IPS-NIHi11 (cell line): ENCODE data around the gene RNF166.

Experiments used
- DNase-seq: peaks from one replicate; pipeline ENCODE4 v3.0.0; 2012; ENCODE audit warnings: mixed read lengths, low spot score

Gene RNF166

DNA sequence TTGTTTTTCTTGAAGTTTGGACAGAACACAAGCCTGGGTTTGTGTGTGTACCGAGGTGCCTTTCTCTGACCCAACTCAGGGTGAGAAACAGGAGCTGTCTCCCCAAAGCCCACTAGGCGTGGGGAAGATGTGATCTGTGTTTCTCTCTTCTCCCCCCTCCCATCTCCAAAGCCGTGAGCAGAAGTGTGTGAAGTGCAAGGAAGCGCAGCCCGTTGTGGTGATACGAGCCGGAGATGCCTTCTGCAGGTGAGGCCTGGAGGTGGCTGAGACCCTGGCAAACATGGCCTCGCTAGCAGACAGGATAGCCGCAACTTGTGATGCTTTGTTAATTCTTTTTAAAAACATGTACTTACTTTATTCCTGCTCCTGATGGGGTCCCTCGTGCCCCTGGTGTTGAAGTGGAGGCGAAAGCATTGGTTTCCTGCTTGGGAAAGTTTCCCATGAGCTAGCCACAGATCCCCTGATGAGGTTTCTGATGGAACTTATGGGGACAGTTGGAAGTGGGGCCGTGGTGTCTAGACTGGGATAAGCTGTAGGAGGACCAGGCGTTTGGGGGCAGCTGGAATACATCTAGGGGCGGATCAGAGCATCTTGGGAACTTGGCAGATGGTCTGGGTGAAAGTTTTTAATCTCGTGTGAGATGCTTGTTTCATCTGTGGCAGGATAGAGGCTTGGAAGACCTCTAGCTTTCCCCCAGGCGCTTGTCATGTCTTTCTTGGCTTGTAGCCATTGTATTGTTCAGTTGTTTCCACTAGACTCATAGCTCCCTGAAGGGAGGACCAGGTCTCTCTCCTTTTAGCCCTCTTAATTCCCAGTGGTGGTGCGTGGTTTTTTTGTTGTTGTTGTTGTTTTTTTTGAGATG, 988 bp upstream of the RNF166 start:
- no peak for DNase-seq

- peak; percentile 75 for DNase-seq
These were observed 393 bp downstream of the RNF166 start for GRCh38 chr16:88705801-88706228.

GRCh38 chr16:88705076-88705684, 1.0 kb downstream of the RNF166 start:
- DNase-seq: no peak

DNA sequence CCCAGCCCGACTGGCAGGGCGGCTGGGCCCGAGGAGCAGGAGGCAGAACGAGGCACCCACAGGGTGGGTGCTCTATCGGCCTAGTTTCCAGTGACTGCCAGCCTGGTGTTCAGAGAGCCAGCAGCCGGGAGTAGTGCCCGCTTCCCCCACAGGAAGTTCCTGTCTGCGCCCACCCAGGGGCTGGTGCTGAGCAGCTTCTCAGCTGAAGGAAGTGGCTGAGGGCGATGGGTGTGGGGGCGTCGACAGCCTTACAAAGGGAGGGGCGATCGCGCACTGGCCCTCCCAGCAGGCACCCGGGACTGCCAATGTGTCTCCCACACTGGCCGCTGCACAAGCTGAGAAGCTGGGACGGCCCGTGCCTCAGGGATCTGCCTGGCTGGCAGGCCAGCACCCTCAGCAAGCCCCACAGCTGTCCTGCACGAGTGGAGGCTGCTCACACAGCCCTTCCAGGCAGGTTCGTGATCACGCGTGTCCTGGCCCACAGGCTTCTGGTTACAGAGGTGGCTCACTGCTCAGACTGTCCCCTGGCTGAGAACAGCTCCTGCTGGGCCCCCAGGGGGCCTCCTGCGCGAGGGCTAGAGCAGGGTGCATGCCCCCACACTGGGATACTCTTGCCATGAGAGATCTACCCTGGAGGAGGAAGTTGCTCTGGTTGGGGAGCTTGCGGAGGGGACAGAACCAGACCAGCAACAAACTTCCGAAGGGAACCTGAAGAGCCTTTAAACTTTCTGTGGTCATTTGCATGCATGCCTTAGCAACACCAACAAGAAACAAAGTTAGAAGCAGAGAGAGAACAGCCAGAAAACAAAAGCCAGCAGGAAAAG, 2.5 kb downstream of the RNF166 start:
- DNase-seq: no peak

DNA sequence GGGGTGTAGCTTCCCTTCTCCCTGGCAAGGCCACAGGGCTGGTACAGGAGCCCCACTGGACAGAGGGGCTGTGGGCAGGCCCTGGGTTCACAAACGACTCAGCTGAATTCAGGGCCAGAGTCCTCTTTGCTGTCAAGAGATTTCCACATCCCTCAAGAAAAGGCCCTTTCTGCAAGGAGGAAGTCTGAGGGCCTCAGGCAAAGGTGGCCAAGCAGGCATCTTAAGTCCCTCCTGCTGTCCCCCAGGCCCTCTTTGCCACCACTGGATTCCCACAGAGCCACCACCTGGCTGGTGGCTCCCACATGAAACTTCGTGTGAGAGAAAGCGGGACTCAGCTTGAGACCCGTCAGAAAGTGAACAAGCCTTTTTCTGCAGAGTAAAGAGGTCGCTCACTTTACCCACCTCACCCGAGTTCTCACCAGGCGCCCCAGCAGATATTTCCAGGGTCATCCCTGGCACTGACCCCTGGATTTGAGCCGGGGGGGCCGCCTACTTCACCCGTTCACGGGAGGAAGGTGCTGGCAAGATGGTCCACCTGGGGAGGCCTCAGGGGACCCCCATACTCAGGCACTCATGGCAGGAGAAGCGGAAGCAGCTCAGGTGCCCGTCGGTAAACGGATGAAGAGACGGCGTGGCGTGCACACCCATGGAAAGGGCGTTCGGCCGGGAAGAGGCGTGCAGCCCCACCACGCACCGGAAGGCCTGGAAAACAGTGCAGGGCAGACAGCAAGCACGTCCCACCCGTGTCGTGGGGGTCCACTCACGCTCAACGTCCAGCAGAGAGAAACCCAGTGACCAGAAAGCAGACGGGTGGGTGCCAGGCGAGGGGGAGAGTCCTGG, 3.6 kb downstream of the RNF166 start:
- no peak for DNase-seq

DNA sequence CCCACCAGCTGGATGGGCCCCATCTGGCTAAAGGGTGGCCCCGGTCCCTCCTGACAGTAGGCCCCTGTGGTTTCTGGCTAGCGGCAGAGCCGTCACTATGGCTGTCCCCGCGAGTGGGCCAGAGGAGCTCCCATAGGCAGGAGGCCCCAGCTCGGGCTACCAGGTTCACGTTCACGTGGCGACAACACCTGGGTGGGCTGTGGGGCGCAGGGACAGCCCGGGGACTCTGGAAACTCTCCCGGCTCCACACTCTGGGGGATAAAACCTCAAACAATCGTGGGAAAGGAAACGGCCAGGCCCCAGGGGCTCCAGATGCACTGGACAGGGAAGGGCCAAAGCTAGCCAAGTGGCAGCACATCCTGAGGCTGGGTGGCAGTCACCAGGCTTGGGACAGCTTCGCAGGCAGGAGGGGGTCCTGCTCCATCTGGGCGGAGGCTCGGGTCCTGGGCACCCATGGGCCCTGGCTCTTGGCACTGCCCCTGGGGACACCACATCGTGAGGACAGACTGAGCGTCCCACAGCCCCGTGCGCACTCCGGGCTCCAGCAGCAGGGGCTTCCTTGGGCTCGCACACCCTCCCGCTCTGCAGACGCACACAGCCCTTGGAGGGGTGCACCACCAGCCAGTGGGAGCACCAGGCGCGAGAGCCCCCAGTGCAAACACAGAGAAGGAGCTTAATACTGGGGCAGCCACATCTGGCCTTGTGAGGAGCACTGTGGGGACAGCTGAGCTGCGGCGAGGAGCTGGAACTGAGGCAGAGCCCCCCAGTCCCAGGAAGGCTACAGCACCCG, 4.4 kb downstream of the RNF166 start:
- DNase-seq: no peak

DNA sequence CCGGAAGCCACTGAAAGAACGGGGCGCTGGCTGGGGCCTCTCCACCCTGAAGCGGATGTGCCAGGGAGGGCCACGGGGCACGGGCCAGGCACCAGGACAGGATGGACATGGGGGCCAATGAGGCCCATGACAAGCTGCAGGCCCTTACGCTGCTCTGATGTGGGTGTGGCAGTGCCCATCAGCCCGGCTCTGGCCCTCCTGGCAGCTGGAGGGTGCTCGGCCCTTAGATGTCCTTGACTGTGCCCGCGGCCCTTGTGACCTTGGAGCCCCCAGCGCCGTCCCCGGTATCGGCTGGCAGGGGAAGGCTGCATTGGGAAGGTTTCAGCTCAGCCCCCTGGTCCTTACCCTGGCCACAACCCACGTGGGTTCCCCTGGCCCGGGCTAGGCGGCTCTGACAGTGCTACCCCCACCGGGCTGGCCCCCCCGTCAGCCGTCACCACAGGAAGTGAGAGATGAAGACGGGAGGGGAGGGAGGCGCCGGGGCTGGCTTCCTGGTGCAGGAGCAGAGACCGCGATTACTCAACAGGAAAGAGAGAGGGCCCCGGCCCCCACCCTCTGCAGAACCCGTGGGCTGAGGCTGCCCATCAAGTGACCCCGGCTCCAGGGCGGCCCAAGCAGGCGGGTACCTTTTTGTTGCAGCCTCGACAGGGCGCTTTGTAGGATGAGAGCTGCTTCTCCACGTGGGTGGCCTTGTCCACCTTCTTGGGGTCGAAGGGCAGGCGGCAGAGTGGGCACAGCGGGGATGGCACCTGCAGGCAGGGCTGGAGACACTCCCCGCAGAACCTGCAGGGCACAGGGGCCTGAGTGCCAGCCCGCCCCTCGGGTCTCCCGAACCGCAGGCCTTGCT, 5.3 kb downstream of the RNF166 start:
- no peak for DNase-seq

- no peak for DNase-seq
These were observed 5.9 kb downstream of the RNF166 start for GRCh38 chr16:88700322-88700635.

- DNase-seq: no peak
These were observed 7.0 kb downstream of the RNF166 start for GRCh38 chr16:88699180-88699579.

DNA sequence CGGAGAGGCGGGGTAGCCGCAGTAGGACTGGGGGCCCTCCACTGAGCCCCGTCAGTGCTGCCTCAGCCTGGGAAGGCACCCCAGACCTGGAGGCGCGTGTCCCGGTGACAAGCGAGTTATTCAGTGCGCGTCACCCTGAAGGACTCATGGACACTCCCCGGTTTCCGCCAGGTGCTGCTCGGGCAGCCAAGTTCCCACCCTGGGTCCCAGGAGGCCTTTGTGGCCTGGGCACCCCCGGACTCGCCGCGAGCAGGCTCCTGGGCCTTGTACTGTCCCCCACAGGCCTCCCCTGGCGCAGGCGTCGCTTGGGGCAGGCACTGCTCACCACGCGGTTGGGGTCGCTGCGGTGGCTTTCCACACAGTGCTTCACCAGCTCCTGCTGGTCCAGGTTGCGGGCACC, 7.6 kb downstream of the RNF166 start:
- no peak for DNase-seq

DNA sequence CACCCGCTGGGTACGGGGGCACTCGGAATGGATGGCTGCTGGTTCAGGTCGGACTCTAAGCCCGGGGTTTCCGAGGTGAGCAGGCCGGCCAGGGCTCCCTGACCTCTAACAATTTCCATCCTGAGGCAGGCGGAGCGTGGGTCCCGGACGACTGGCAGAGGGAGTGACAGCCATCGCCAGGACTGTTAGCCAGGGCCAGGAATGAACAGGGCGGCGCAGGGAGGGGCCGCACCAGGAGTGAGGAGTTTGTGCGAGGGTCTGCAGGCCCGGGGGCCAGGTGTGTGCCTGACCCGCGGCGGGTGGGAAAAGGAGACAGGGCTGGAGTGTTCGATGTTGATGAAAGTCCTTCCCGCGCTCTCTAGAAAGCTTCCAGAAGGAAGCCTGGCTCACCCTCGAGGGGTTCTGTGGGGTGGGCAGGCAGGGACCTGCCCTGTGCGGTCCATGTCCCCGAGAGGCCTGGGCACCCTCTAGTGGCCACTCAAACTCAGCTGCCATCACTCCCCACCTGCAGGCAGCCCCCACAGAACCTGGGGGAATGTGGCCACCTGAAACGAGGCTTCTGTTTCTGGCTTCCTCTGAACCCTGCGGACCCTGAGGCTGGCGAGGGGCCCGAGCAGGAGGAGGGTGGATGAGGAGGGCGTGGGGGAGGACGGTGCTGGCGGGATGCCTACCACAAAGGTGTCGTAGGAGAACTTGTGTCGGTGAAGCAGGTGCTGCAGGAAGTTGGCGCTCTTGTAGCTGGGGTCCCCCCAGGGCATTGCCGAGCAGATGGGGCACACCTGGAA, 8.2 kb downstream of the RNF166 start:
- peak; percentile 78 for DNase-seq

- no peak for DNase-seq
These were observed 8.9 kb downstream of the RNF166 start for GRCh38 chr16:88697116-88697830.

- no peak for DNase-seq
These were observed 9.8 kb downstream of the RNF166 start for GRCh38 chr16:88696441-88696840.

- DNase-seq: no peak
These were observed 10.5 kb downstream of the RNF166 start for GRCh38 chr16:88695753-88696152.

GRCh38 chr16:88695218-88695617, 11.0 kb downstream of the RNF166 start:
- no peak for DNase-seq

DNA sequence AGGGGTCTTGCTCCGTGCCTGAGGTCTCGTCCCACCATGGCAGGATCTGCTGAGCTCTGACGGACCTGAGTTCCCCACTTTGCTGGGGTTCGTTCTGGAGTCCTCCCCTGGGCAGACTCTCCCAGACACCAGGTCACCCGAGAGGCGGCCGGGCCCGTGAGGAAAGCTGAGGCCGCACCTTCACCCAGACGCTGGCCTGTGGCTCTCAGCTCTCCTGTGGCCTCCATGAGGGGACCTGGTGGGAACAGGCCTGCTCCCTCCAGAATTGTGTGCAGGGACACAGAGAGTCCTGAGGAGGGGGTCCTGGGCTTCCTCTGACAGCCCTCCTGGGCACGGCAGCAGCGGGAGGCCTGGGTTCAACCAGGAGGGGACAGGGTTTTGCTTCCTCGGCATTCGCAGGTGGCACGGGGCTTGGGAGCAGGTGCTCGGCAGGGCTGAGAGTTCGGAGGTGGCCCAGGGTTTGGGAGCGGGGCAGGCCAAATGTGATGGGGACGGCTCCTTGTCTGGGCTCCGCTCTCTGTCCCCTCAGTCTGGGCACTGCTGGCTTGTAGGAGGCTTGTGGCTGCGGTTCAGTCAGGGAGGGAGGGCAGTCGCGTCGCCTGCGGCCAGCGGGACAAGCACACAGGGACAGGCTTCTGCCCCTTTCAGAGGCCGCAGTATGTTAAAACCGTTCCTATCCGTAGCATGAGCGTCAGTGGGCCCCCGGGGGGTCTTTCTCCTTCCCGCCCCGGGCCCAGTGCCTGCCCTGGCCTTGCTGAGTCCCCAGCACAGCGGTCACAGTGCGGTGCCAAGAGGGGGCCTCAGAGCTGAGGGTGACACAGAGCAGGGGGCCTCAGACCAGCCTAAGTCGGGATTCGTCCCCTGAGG, 11.8 kb downstream of the RNF166 start:
- no peak for DNase-seq

GRCh38 chr16:88693420-88694177, 12.6 kb downstream of the RNF166 start:
- no peak for DNase-seq
